ENCODE data around the gene MC1R. TPM values are rescaled to one million over a fixed set of nuclear protein-coding genes. Genes with fewer than 3 reads are reported as not detected.
"Not testable (repeated sequence)": the region's sequence is repeated elsewhere in the genome, so short reads cannot be mapped to it uniquely, and the experiment has no call there.

The MC1R gene
- total RNA-seq: 3.3 TPM

DNA sequence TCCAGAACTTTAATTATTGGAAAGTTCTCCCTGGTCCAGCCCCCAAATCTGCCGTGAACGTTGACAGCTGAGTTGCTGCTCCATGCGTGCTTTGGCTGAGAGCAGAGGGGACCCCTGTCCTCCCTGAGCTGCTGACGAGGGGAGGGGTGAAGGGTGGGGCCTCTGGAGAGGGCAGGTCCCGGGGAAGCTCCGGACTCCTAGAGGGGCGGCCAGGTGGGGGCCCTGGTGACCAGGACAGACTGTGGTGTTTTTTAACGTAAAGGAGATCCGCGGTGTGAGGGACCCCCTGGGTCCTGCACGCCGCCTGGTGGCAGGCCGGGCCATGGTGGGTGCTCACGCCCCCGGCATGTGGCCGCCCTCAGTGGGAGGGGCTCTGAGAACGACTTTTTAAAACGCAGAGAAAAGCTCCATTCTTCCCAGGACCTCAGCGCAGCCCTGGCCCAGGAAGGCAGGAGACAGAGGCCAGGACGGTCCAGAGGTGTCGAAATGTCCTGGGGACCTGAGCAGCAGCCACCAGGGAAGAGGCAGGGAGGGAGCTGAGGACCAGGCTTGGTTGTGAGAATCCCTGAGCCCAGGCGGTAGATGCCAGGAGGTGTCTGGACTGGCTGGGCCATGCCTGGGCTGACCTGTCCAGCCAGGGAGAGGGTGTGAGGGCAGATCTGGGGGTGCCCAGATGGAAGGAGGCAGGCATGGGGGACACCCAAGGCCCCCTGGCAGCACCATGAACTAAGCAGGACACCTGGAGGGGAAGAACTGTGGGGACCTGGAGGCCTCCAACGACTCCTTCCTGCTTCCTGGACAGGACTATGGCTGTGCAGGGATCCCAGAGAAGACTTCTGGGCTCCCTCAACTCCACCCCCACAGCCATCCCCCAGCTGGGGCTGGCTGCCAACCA is at the start of gene MC1R:
TSS of gene MC1R (plus strand) at position 410 of the 895 bp plus-strand sequence. CDS start at position 807, 397 bp downstream.
- FAIRE-seq: no peak
- no peak for DNase-seq (ENCODE audit: low spot score in 2 of 2)

- FAIRE-seq (no peak), DNase-seq (ENCODE audit: low spot score in 2 of 2) (no peak)
Measured at GRCh38 chr16:89869911-89870310, 48.8 kb upstream of the MC1R start.

- FAIRE-seq (no peak), DNase-seq (ENCODE audit: low spot score in 2 of 2) (no peak)
Measured at GRCh38 chr16:89870440-89870839, 48.2 kb upstream of the MC1R start.

- DNase-seq (ENCODE audit: low spot score in 2 of 2) (no peak), FAIRE-seq (no peak)
Measured at GRCh38 chr16:89871895-89872294, 46.8 kb upstream of the MC1R start.

GRCh38 chr16:89873109-89873971 is 45.3 kb upstream of the MC1R start, which contains the start of gene TCF25:
TSS of gene TCF25 (plus strand) at chr16:89873592. CDS start at chr16:89873668, 76 bp downstream.
- FAIRE-seq (no peak), DNase-seq (ENCODE audit: low spot score in 2 of 2) (peak; percentile 85 to 87)

DNA sequence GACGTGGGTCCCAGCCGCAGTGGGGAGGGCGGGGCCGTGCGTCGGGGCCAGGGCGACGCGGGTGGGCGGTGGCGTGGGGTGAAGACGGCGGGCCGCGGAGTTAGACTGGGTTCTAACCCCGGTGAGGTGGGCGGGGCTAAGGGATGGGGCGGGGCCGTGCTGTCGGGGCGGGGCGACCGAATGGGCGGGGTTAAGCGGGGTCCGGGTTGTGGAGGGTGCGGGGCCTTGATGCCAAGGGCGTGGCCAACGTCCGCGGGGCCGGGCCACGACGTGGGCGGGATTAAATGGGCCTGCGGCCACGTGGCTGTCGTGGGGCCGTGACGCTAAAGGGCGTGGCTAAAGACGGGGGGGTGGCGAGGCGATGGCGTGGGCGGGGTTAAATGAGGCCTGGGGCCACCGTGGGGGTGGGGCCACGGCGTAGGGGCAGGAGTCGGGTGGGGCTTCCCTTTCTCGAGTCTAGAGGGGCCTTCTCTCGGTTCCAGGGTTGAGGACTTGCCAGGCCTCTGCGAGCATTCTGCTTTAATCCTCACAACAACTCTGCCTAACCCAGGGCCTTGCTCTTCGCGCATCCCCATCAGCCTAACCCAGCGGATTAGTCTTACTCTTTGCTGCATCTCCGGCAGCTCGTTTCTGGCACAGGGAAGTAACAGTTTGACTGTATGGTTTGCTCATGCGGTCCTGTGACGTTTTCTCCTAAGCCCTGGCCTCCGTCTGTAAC is 44.5 kb upstream of the MC1R start:
- no peak for FAIRE-seq
- peak; percentile 92 to 93 for DNase-seq (ENCODE audit: low spot score in 2 of 2)

DNA sequence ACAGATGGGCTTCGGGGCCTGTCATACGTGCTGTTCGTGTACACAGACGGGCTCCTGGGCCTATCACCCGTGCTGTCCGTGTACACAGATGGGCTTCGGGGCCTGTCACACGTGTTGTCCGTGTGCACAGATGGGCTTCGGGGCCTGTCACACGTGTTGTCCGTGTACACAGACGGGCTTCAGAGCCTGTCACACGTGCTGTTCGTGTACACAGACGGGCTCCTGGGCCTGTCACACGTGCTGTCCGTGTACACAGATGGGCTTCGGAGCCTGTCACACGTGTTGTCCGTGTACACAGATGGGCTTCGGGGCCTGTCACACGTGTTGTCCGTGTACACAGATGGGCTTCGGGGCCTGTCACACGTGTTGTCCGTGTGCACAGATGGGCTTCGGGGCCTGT is 39.5 kb upstream of the MC1R start:
- not testable (repeated sequence) for DNase-seq (ENCODE audit: low spot score in 2 of 2); FAIRE-seq

DNA sequence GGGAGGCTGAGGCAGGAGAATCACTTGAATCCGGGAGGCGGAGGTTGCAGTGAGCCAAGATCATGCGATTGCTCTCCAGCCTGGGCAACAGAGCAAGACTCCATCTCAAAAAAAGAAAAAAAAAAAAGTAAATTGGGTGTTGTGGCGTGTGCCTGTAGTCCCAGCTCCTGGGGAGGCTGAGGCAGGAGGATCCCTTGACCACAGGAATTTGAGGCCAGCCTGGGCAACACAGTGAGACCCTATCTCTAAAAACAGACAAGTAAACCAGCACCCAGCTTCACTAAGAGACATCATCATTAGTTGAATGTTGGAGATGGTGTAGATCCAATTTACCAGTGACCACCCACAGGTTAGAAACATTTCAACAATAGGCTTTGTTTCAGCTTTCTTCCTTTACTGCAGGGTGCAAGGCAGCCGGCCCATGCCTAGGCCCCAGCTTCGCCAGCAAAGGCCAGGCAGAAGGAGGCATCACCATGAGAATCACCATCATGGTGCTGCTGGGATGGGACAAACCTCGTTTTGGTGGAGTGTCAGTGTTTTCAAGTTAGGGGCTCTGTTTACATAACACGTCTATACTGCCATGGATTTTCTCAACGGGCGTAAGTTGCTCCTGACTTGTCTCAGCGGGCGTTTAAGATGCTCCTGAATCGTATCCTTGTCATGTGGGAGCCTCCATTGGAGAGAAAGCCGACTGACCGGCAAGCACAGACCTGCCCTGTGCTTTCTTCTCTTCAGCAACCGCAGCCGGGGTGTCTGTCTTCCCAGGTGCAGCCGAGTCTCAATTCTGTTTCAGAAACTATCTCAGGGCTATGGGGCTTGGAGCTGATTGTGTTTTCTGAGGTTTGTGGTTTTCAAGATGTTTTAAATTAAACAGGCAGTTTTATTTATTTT is 37.9 kb upstream of the MC1R start:
- FAIRE-seq: no peak
- DNase-seq (ENCODE audit: low spot score in 2 of 2): no peak

DNA sequence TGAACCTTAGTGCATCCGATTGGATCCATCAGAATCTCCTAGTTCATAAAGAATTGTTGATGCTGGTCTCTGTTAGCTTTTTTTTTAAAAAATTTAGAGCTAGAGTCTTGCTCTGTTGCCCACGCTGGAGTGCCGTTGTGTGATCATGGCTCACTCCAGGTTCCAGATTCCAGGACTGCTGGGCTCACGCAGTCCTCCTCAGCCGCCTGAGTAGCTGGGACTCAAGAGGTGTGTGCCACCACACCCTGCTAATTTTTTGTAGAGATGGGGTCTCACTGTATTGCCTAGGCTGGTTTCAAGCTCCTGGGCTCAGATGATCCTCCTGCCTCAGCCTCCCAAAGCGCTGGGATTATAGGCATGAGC is 37.3 kb upstream of the MC1R start:
- DNase-seq (ENCODE audit: low spot score in 2 of 2): no peak
- no peak for FAIRE-seq

DNA sequence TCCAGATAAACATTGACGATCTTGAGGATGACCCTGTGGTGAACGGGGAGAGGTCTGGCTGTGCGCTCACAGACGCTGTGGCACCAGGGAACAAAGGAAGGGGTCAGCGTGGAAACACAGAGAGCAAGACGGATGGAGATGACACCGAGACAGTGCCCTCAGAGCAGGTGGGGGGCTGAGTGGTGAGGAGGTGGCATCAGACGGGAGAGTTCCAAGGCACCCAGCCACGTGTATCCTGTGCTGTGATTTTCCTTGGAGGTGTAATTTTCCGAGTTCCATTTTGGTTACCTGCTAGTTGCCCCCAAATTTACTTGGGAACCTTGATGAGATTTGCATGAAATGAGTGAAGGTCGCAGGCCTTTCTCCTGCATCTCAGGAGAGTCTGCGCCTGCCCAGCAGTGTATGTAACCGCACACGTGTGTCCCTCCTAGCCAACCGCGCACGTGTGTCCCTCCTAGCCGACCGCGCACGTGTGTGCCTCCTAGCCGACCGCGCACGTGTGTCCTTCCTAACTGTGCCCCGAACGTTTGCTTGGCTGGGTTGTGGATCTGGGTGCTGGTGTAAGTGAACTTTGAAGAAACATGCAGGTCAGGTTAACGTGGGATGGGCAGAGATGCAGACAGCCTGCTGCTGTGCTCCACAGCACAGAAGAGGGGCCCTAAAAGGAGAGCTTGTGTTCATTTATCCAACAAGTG is 35.2 kb upstream of the MC1R start:
- FAIRE-seq (no peak), DNase-seq (ENCODE audit: low spot score in 2 of 2) (no peak)

DNA sequence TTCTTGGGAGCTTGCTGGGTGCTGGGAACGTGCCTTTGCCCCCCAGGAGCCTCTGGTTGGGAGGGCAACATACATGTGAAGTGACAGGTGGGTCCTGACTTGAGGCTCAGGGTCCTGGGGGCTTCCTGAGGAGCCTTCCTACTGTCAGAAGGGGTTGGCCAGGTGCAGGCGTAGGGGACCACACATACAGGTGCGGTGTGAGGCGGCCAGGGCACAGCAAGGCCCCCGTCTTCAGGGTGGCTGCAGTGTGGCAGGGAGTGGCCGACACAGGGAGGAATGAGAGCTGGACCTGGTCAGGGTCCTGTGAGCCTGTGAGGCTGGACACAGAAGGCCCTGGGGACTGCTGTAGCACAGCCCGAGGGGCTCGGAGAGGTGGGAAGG is 34.6 kb upstream of the MC1R start:
- FAIRE-seq: no peak
- no peak for DNase-seq (ENCODE audit: low spot score in 2 of 2)

DNA sequence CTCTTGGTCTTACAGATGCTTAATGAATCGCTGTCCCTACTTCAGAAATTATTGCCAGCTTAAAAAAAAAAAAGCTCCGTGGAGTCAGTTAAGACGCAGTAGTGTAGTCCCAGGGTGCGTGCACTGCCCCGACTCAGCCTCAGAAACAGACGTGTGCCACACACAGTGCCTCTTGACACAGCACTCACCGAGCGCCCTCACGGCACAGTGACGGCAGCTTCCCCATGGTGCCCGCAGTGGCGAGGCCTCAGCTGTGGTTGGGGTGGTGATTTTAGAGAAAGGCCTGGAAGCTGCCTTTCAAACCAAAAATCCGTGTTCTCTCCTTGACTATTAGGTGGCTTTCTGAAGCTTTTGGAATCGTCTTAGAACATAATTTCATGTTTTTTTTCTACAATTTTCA is 31.4 kb upstream of the MC1R start:
- DNase-seq (ENCODE audit: low spot score in 2 of 2): no peak
- no peak for FAIRE-seq

GRCh38 chr16:89890200-89890599 is 28.5 kb upstream of the MC1R start:
- FAIRE-seq: no peak
- no peak for DNase-seq (ENCODE audit: low spot score in 2 of 2)

DNA sequence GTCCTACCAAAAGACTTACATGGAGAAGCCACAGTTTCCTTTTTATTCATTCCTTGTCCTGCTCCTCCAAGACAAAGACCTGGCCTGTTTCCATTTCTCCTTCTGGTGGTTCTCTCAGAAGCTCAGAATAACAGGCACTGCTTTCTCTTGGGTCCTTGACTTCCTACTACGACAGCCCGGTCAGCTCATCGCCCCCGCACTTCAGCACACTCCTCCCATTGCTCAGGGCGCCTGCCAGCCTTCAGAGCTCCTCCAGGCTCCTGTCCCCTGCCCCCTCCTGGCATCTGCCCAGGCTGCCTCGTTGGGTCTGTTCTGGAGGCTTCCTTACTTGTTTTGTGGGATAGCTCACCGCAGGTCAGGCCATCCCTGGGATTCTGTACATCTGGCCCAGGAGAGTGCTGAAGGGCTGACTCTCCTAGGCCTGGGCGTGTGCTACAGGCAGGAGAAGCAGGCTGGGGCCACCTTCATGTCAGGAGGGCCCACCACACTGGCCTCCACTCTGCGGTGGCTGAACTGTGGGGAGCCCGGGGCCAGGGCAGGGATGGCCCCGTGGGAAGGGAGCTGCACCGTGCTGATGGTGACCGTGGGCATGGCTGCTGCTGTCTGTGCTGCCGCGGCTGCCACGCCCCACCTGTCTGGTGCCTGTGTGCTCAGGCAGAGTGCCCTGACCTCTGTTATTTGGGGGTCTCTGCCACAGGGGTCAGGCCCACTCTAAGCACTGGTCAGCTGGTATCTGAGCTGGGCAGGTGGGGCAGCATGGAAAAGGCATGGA is 27.6 kb upstream of the MC1R start:
- DNase-seq (ENCODE audit: low spot score in 2 of 2): no peak
- no peak for FAIRE-seq

- DNase-seq (ENCODE audit: low spot score in 2 of 2): no peak
- FAIRE-seq: no peak
Measured at GRCh38 chr16:89892055-89892630, 26.5 kb upstream of the MC1R start.

GRCh38 chr16:89892635-89893034 is 26.0 kb upstream of the MC1R start:
- FAIRE-seq (no peak), DNase-seq (ENCODE audit: low spot score in 2 of 2) (no peak)

GRCh38 chr16:89893642-89894548 is 24.8 kb upstream of the MC1R start:
- DNase-seq (ENCODE audit: low spot score in 2 of 2): no peak

More at GRCh38 chr16:89893642-89894548, 24.8 kb upstream of the MC1R start:
- no peak for FAIRE-seq

All from frontal cortex (tissue), 4 donors.